Measurements from ENCODE around the gene MIDN.

MIDN gene

DNA sequence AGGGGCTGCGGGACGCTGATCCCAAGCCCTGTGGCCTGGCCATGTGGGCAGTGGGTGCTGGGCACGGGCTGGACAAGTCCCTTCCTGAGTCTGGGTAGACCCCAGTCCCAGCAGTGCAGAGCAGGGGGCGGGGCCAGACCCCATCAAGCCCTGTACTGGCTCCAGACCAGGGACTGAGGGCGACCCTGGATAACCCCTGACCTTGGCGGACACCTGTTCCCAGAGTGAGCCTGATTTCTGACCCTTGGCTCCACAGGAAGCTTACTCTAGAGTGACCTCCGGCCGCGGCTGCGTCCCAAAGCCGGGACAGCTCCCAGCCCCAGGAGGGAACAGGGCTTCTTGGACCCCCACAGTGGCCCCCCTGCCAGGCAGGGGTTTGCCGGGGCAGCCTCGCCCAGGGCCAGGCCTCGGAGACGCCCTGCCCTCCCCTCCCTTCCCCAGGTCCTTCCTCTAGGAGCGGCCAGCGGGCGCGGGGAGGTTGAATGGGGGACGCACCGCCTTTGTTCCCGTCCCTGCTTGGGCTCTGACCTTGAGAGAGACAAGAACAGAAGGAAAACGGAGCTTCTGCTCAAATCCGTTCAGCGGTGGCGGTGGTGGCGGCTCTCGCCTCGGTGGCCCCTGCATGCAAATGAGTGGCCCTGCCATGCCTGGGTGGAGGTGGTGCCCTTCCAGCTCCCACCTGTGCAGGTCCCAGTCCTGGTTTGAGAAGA, 35.0 kb downstream of the MIDN start:
- no peak for DNase-seq
- TF ChIP-seq GATA1 (IDR thresholded peaks at IDR 0.05; ENCODE audit: low read depth, low read length) (no peak), POLR2A (IDR thresholded peaks at IDR 0.05; ENCODE audit: low read length) (no peak)

GRCh38 chr19:1283917-1284292, 35.5 kb downstream of the MIDN start:
- TF ChIP-seq POLR2A (IDR thresholded peaks at IDR 0.05; ENCODE audit: low read length) = no peak
- no peak for TF ChIP-seq GATA1 (IDR thresholded peaks at IDR 0.05; ENCODE audit: low read depth, low read length)
- no peak for DNase-seq

GRCh38 chr19:1284293-1284978, 36.1 kb downstream of the MIDN start:
- DNase-seq = no peak
- TF ChIP-seq GATA1 (IDR thresholded peaks at IDR 0.05; ENCODE audit: low read depth, low read length) = no peak
- no peak for TF ChIP-seq POLR2A (IDR thresholded peaks at IDR 0.05; ENCODE audit: low read length)

GRCh38 chr19:1284979-1285736, 36.8 kb downstream of the MIDN start:
- DNase-seq = no peak
- TF ChIP-seq POLR2A (IDR thresholded peaks at IDR 0.05; ENCODE audit: low read length) = no peak
- no peak for TF ChIP-seq GATA1 (IDR thresholded peaks at IDR 0.05; ENCODE audit: low read depth, low read length)

- DNase-seq = no peak
- TF ChIP-seq POLR2A (IDR thresholded peaks at IDR 0.05; ENCODE audit: low read length) (no peak), GATA1 (IDR thresholded peaks at IDR 0.05; ENCODE audit: low read depth, low read length) (no peak)
Observed at GRCh38 chr19:1285737-1286360, 37.5 kb downstream of the MIDN start, which contains the start of gene EFNA2. Gene EFNA2, plus strand, starts transcription at chr19:1285873. Its CDS starts 296 bp downstream, at chr19:1286169.

DNA sequence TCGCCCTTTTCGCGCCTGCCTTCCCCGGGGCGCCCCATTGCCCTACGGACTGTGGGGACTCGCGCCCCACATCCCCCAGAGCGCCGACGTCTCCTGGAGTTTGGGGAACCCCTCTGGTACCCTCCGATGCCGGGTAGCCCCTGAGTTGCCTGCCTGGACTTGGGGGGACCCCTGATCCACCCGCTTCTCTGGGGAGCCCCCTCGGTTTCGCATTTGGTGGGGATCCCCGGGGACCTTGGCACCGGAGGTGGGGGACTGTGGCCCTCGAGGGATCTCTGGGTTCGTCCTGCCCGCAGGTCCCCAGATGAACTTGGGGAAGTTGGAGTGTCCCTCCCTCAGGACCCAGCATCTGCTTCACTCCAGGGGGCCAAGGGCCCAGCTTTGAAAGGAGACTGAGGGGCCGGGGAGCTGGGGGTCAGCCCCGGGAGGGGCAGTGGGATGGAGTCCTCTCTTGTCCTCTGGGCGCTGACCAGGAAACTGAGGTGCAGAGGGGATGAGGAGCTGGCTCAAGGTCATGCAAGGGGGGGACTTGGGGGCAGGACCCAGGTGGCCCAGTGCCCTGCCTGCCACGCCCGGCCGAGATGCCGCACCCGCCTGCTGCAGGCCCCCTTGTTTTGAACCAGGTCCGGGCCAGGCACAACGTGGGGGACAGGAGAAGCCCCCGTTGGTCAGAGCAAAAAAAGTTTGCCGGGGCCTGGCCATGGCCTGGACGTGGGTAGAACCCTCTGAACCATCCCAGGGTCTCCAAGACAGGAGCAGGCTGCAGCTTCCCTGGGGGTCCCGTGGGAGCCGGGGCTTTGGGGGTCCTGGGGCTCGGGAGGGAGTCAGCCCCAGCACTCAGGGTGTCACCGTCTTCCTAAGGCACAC, 38.3 kb downstream of the MIDN start:
- DNase-seq = no peak
- TF ChIP-seq POLR2A (IDR thresholded peaks at IDR 0.05; ENCODE audit: low read length) (no peak), GATA1 (IDR thresholded peaks at IDR 0.05; ENCODE audit: low read depth, low read length) (no peak)

GRCh38 chr19:1287354-1288225, 39.2 kb downstream of the MIDN start:
- DNase-seq = no peak
- TF ChIP-seq POLR2A (IDR thresholded peaks at IDR 0.05; ENCODE audit: low read length) (no peak), GATA1 (IDR thresholded peaks at IDR 0.05; ENCODE audit: low read depth, low read length) (no peak)

- TF ChIP-seq GATA1 (IDR thresholded peaks at IDR 0.05; ENCODE audit: low read depth, low read length) (no peak), POLR2A (IDR thresholded peaks at IDR 0.05; ENCODE audit: low read length) (no peak)
- no peak for DNase-seq
Observed at GRCh38 chr19:1288226-1288612, 39.8 kb downstream of the MIDN start.

GRCh38 chr19:1288833-1289685, 40.7 kb downstream of the MIDN start:
- TF ChIP-seq GATA1 (IDR thresholded peaks at IDR 0.05; ENCODE audit: low read depth, low read length) (no peak), POLR2A (IDR thresholded peaks at IDR 0.05; ENCODE audit: low read length) (no peak)

GRCh38 chr19:1289686-1290025, 41.3 kb downstream of the MIDN start:
- no peak for DNase-seq
- TF ChIP-seq GATA1 (IDR thresholded peaks at IDR 0.05; ENCODE audit: low read depth, low read length) = no peak

More at GRCh38 chr19:1288833-1289685, 40.7 kb downstream of the MIDN start:
- no peak for DNase-seq

- DNase-seq = no peak
- no peak for TF ChIP-seq GATA1 (IDR thresholded peaks at IDR 0.05; ENCODE audit: low read depth, low read length)
- no peak for TF ChIP-seq POLR2A (IDR thresholded peaks at IDR 0.05; ENCODE audit: low read length)
Observed at GRCh38 chr19:1290196-1290702, 41.9 kb downstream of the MIDN start.
